Mesenchymal stem cell (in vitro differentiated cells and primary cell): ENCODE measurements around the gene DNAH2.

ENCODE experiments used
- DNase-seq: peaks from one replicate; pipeline ENCODE4 v3.0.0-alpha.2; 2013
- H2AFZ ChIP-seq: one replicate; pipeline ENCODE4 v1.6.1; 2013; ENCODE audit warnings: low read depth, mild to moderate bottlenecking, control low read depth, inconsistent platforms, low read length, moderate library complexity
- H2AK5ac ChIP-seq: 2 replicates; pipeline ENCODE4 v1.6.1; 2013; ENCODE audit warnings: low read length, moderate library complexity, mild to moderate bottlenecking, inconsistent platforms; ENCODE audit not compliant: severe bottlenecking
- H2BK120ac ChIP-seq: one replicate; pipeline ENCODE4 v1.6.1; 2013; ENCODE audit warnings: low read depth, mild to moderate bottlenecking, inconsistent platforms, low read length, moderate library complexity
- H2BK12ac ChIP-seq, 2 experiments: one replicate each; pipeline ENCODE4 v1.6.1; 2013; ENCODE audit warnings: inconsistent platforms in 2 of 2, low read length in 2 of 2, mild to moderate bottlenecking in 2 of 2, moderate library complexity in 2 of 2, control low read depth in 1 of 2
- H2BK15ac ChIP-seq: one replicate; pipeline ENCODE4 v1.6.1; 2013; ENCODE audit warnings: mild to moderate bottlenecking, low read depth, inconsistent platforms; ENCODE audit not compliant: poor library complexity, severe bottlenecking
- H2BK5ac ChIP-seq: 2 replicates; pipeline ENCODE4 v1.6.1; 2013; ENCODE audit warnings: low read depth, mild to moderate bottlenecking, low read length, control low read depth, inconsistent platforms; ENCODE audit not compliant: poor library complexity, severe bottlenecking
- H3K14ac ChIP-seq, 2 experiments: one replicate each; pipeline ENCODE4 v1.6.1; 2013; ENCODE audit warnings: inconsistent platforms in 2 of 2, low read length in 2 of 2, control low read depth in 1 of 2, mild to moderate bottlenecking in 1 of 2, moderate library complexity in 1 of 2
- H3K18ac ChIP-seq, 2 experiments: one replicate each; pipeline ENCODE4 v1.6.1; 2013; ENCODE audit warnings: inconsistent platforms in 2 of 2, low read length in 2 of 2, control low read depth in 1 of 2, low read depth in 1 of 2, mild to moderate bottlenecking in 1 of 2
- H3K23ac ChIP-seq, 2 experiments: one replicate each; pipeline ENCODE4 v1.6.1; 2013; ENCODE audit warnings: inconsistent platforms in 2 of 2, low read length in 2 of 2, mild to moderate bottlenecking in 2 of 2, moderate library complexity in 2 of 2, control low read depth in 1 of 2
- H3K27ac ChIP-seq: 2 replicates; pipeline ENCODE4 v1.5.1; 2013; ENCODE audit warnings: mild to moderate bottlenecking, moderate library complexity, low read length, control low read depth, inconsistent platforms; ENCODE audit not compliant: poor library complexity, severe bottlenecking
- H3K27me3 ChIP-seq, 2 experiments: 2 replicates each; pipeline versions ENCODE4 v1.6.1 to v1.7.0; 2013; ENCODE audit warnings: low read length in 2 of 2, mild to moderate bottlenecking in 2 of 2, moderate library complexity in 2 of 2, control low read depth in 1 of 2, inconsistent platforms in 1 of 2; ENCODE audit not compliant: control insufficient read depth in 1 of 2, insufficient read depth in 1 of 2
- H3K36me3 ChIP-seq, 2 experiments: 2 replicates each; pipeline versions ENCODE4 v1.6.1 to v1.7.0; 2013; ENCODE audit warnings: low read length in 2 of 2, control low read depth in 1 of 2, inconsistent platforms in 1 of 2, low read depth in 1 of 2, mild to moderate bottlenecking in 1 of 2; ENCODE audit not compliant: insufficient read depth in 2 of 2, control insufficient read depth in 1 of 2
- H3K4ac ChIP-seq, 2 experiments: one replicate each; pipeline ENCODE4 v1.6.1; 2013; ENCODE audit warnings: inconsistent platforms in 2 of 2, low read length in 2 of 2, mild to moderate bottlenecking in 2 of 2, moderate library complexity in 2 of 2, control low read depth in 1 of 2, low read depth in 1 of 2
- H3K4me1 ChIP-seq: 2 replicates; pipeline ENCODE4 v1.6.1; 2013; ENCODE audit warnings: low read depth, low read length, control low read depth; ENCODE audit not compliant: control insufficient read depth, insufficient read depth
- H3K4me2 ChIP-seq: 2 replicates; pipeline ENCODE4 v1.6.1; 2013; ENCODE audit warnings: low read length, mild to moderate bottlenecking, inconsistent platforms; ENCODE audit not compliant: poor library complexity, severe bottlenecking
- H3K4me3 ChIP-seq, 2 experiments: 2 replicates each; pipeline versions ENCODE4 v1.5.1 to v1.7.0; 2013; ENCODE audit warnings: low read length in 2 of 2, mild to moderate bottlenecking in 2 of 2, control low read depth in 1 of 2, low read depth in 1 of 2; ENCODE audit not compliant: insufficient read depth in 1 of 2
- H3K79me1 ChIP-seq: replicated peaks from 2 replicates; pipeline ENCODE4 v1.6.1; 2013; ENCODE audit warnings: mild to moderate bottlenecking, control low read depth, low read length, inconsistent platforms; ENCODE audit not compliant: poor library complexity, severe bottlenecking
- H3K9ac ChIP-seq: 2 replicates; pipeline ENCODE4 v1.7.0; 2013; ENCODE audit warnings: mild to moderate bottlenecking, low read length, moderate library complexity
- H3K9me3 ChIP-seq: 2 replicates; pipeline ENCODE4 v1.7.0; 2013; ENCODE audit warnings: mild to moderate bottlenecking, low read length; ENCODE audit not compliant: control insufficient read depth
- H4K8ac ChIP-seq: one replicate; pipeline ENCODE4 v1.6.1; 2013; ENCODE audit warnings: inconsistent platforms, mild to moderate bottlenecking, low read length, moderate library complexity
- H4K91ac ChIP-seq: one replicate; pipeline ENCODE4 v1.6.1; 2013; ENCODE audit warnings: mild to moderate bottlenecking, low read length, inconsistent platforms
- WGBS: methylation state at CpG from one replicate; pipeline ENCODE4 v1.1.7; 2013; ENCODE audit warnings: mixed read lengths; 5-methylcytosine and 5-hydroxymethylcytosine counted together

DNAH2 gene

GRCh38 chr17:7790150-7790549 lies 72.6 kb downstream of the DNAH2 start:
- no peak overlapping the region for H3K27ac ChIP-seq
- H3K36me3 ChIP-seq: no peaks in the 10 kb centered on the region
- no peak overlapping the region for H3K4ac ChIP-seq
- H4K91ac ChIP-seq: no peak overlapping the region
- H2BK120ac ChIP-seq: no peak overlapping the region
- no peak overlapping the region for H4K8ac ChIP-seq
- peaks cover 14 to 32% of the 10 kb centered on the region in 2 experiments for H3K27me3 ChIP-seq
- WGBS: 97% methylated on average over 2 of the region's 5 CpGs
- H2BK5ac ChIP-seq: no peak overlapping the region
- H3K9ac ChIP-seq: no peak overlapping the region
- no peak overlapping the region for H3K14ac ChIP-seq
- H2BK15ac ChIP-seq: no peak overlapping the region
- no peak overlapping the region for H2BK12ac ChIP-seq
- no peak overlapping the region for H3K4me3 ChIP-seq
- no peaks in the 10 kb centered on the region for H3K79me1 ChIP-seq
- no peak overlapping the region for H2AK5ac ChIP-seq
- H2AFZ ChIP-seq: no peak overlapping the region
- no peak overlapping the region for H3K18ac ChIP-seq
- no peak overlapping the region for H3K4me2 ChIP-seq
- no peak for DNase-seq
- H3K9me3 ChIP-seq: no peaks in the 10 kb centered on the region
- no peak overlapping the region for H3K23ac ChIP-seq
- H3K4me1 ChIP-seq: no peaks in the 10 kb centered on the region

DNA sequence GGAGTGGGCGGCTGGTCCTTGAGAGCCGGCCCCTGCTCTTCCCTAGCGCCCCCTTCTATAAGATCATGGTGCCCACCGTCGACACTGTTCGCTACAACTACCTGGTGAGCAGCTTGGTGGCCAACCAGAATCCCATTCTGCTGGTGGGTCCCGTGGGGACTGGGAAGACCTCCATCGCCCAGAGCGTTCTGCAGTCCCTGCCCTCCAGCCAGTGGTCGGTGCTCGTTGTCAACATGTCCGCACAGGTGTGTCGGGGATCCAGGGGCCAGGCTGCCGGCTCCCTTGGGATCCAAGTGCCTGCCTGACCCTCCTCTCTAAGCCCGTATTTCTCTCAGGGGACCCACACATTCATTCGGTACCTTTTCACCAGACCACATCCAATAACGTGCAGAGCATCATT lies 75.1 kb downstream of the DNAH2 start:
- Histone ChIP-seq H3K27me3 (peaks cover 15 to 28% of the 10 kb centered on the region in 2 experiments), H3K4ac (no peak overlapping the region), H3K9ac (no peak overlapping the region), H4K8ac (no peak overlapping the region), H2AFZ (no peak overlapping the region), H3K14ac (no peak overlapping the region), H2BK15ac (no peak overlapping the region), H2AK5ac (no peak overlapping the region), H2BK120ac (no peak overlapping the region), H3K36me3 (no peaks in the 10 kb centered on the region), H4K91ac (no peak overlapping the region), H3K18ac (no peak overlapping the region), H3K4me3 (no peak overlapping the region), H3K9me3 (no peaks in the 10 kb centered on the region), H3K23ac (no peak overlapping the region), H2BK5ac (no peak overlapping the region), H2BK12ac (no peak overlapping the region), H3K79me1 (no peaks in the 10 kb centered on the region), H3K27ac (no peak overlapping the region), H3K4me1 (no peaks in the 10 kb centered on the region), H3K4me2 (no peak overlapping the region)
- DNase-seq: no peak
- WGBS: 94% methylated on average over 17 of the region's 17 CpGs

DNA sequence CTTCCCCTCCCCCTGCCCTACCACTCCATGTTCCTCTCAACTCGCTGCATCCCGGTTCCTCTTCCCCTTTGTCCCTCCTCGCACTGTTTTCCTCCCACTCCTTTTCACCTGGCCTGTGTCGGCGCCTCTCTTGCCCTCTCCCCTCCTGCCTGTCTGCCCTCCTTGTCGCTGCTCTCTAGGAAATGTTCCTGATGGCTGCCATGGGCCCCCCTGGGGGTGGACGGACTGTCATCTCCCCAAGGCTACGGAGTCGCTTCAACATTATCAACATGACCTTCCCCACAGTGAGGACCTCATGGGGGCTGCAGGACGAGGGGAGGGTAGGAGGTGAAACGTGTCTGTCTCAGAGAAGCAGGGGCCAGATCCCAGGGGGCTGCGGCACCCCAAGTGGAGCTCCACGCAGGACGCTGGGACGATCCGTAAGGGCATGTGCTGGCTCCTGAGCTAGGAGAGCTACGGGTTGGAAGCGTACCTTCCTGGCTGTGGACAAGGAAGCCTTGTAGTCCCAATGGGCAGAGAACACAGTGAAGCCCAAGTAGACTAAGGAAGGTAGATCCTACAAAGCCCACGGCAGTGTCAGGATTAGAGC lies 76.6 kb downstream of the DNAH2 start:
- Histone ChIP-seq H2BK120ac (no peak overlapping the region), H3K4me1 (no peaks in the 10 kb centered on the region), H3K27me3 (peaks cover 21 to 36% of the 10 kb centered on the region in 2 experiments), H3K79me1 (no peaks in the 10 kb centered on the region), H3K4me2 (no peak overlapping the region), H3K27ac (no peak overlapping the region), H3K4ac (no peak overlapping the region), H3K18ac (no peak overlapping the region), H2BK12ac (no peak overlapping the region), H3K36me3 (no peaks in the 10 kb centered on the region), H3K9ac (no peak overlapping the region), H3K23ac (no peak overlapping the region), H3K9me3 (no peaks in the 10 kb centered on the region), H2AFZ (no peak overlapping the region), H3K14ac (no peak overlapping the region), H2BK15ac (no peak overlapping the region), H2BK5ac (no peak overlapping the region), H4K91ac (no peak overlapping the region), H4K8ac (no peak overlapping the region), H3K4me3 (no peak overlapping the region), H2AK5ac (no peak overlapping the region)
- no peak for DNase-seq
- WGBS: 78% methylated on average over 16 of the region's 19 CpGs

- H4K8ac ChIP-seq: no peak overlapping the region
- no peak overlapping the region for H2BK12ac ChIP-seq
- no peaks in the 10 kb centered on the region for H3K9me3 ChIP-seq
- no peak overlapping the region for H4K91ac ChIP-seq
- no peak overlapping the region for H3K27ac ChIP-seq
- H3K9ac ChIP-seq: no peak overlapping the region
- no peak overlapping the region for H3K4me3 ChIP-seq
- H3K79me1 ChIP-seq: no peaks in the 10 kb centered on the region
- no peak for DNase-seq
- no peak overlapping the region for H3K4me2 ChIP-seq
- H2AK5ac ChIP-seq: no peak overlapping the region
- no peak overlapping the region for H3K18ac ChIP-seq
- no peak overlapping the region for H2AFZ ChIP-seq
- no peaks in the 10 kb centered on the region for H3K4me1 ChIP-seq
- H2BK5ac ChIP-seq: no peak overlapping the region
- H3K23ac ChIP-seq: no peak overlapping the region
- no peak overlapping the region for H2BK15ac ChIP-seq
- no peak overlapping the region for H2BK120ac ChIP-seq
- H3K4ac ChIP-seq: no peak overlapping the region
- no peaks in the 10 kb centered on the region for H3K36me3 ChIP-seq
- H3K14ac ChIP-seq: no peak overlapping the region
- 90% methylated on average over 13 of the region's 13 CpGs for WGBS
- peaks cover 20 to 46% of the 10 kb centered on the region in 2 experiments for H3K27me3 ChIP-seq
Measured at GRCh38 chr17:7797976-7798375, 80.4 kb downstream of the DNAH2 start.
